GM21786 (cell line): ENCODE measurements around the gene TREX2.

Source experiments
- ATAC-seq: cut with Tn5 transposase; IDR thresholded peaks from one replicate; pipeline ENCODE4 v1.9.1; 2021; ENCODE audit not compliant: unreplicated experiment

TREX2 gene

GRCh38 chrX:153456704-153457103 lies 10.8 kb upstream of the TREX2 start:
- no peak for ATAC-seq

GRCh38 chrX:153456161-153456560 lies 10.3 kb upstream of the TREX2 start:
- ATAC-seq = no peak

GRCh38 chrX:153455571-153455970 lies 9.7 kb upstream of the TREX2 start:
- ATAC-seq = no peak

- ATAC-seq = no peak
Observed at GRCh38 chrX:153454901-153455550, 9.2 kb upstream of the TREX2 start.

DNA sequence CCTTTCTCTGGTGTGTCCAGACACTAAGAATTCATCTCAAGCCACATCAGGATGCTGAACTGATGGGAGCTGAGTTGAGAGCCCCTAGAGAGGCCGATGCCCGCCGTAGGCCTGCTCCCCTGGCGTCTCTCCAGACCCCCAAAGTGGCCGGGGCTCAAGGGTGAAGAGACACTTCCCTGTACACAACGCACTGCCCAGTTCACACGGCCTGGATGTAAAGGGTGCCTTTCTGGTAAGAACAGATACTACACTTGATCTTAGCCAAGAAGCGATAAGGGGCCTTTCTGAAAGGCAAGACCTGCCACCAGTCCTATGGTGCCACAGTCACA lies 5.1 kb upstream of the TREX2 start:
- ATAC-seq = no peak

DNA sequence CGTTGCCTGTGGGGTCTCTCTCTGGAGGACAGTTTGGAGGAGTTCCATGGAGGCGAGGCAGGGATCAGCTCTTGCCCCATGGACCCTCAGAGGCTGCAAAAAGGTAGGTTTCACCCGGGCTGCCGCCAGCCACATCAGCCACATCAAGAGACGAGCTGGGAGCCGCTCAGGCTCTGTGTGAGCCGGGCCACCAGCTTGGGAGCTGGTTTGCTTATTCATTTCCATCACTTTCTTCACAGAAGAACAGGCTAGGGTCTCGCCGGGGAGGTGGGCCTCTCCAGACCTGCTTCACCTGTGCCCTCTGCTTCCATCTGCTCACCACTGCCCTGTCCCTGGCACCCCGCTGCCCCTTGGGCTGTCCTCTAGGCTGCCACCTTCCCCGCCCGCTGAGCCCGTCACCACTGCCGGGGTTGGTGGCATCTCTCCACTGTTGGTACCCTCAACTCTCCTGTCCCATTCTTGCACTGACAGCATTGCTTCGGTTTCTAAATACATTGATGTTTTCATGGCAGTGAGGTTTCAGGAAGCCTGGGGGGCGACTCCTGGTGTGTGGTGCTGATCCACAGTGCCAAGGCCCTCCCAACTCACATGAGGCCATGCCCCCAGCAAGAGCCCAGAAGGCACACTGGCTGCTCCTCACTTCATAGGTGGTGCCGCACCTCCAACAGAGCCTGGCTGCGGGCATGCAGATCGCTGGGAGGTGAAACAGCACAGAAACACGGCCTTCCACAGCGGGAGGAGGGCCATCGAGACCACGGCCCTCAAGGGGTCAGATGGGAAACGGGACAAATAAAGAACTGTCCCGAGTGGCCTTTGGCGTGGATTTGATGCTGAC lies 4.5 kb upstream of the TREX2 start:
- ATAC-seq = no peak

DNA sequence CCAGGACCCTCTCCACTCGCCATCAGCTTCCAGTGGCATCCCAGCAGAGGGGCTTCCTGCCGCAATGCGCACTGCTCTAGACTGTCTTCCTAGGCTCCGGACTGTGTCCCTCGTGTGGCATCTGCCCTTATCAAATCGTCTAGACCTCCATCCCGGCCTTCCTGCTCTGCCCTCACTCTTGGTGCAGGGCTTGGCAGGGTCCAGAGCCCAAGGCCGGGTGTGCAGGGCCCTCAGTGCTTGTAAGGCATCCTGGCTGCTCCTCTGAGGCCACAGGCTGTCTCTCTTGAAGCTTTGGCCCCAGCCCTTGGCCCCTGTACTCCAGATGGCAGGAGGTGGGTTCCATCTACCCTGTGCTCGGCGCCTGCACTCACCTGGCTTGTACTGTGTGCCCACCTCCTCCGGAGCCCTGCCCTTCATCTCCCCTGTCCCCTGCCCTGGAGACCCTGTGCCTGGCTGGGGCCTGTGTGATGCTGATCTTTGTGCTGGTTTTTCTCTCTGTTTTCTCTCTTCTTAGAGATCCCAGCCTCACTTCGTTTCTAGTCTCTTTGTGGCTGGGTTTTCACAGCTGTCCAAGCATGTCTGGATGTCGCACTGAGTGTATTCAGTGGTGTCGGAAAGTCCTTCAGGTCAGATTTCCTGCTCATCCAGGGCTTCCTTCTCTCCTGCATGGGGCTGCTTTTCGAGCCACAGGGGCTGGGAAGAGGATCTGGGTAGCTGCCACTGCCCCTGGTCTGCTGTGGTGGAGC lies 3.7 kb upstream of the TREX2 start:
- no peak for ATAC-seq

- no peak for ATAC-seq
Observed at GRCh38 chrX:153448556-153449367, 2.9 kb upstream of the TREX2 start.

GRCh38 chrX:153447581-153447960 lies 1.7 kb upstream of the TREX2 start:
- ATAC-seq = no peak

DNA sequence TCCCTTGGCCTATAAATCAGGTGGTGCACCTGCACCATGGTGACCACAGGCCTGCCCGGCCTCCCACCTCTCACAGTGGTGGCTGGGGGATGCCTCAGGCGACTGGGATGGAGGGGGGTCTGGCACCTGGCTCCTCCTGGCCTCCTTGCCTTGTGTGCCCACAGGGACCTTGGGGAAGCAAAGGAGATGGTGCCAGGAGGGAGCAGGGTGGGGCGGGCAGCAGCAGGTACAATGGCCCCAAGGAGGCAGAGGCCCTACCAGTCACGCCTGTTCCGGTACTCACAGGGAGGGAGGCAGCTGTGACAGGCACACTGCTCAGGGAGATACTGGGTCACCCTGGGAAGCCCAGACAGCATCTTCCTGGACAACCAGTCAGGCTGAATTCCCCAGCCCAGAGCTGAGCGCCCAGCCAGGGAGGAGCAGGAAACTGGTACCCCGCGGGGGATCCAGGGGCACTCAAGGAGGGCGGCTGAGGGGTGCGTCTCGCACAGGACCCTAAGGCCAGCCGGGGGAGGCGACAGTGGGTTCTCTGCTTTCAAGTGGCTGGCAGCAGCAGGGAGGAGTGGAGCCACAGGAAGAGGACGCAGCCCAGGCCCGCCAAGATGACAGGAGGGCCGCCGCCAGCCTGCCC lies 1.2 kb upstream of the TREX2 start:
- ATAC-seq = no peak

GRCh38 chrX:153446636-153446936 lies 730 bp upstream of the TREX2 start:
- ATAC-seq = no peak

- ATAC-seq = no peak
Observed at GRCh38 chrX:153445106-153445855, 575 bp downstream of the TREX2 start.

- ATAC-seq = no peak
Observed at GRCh38 chrX:153444333-153445011, 1.4 kb downstream of the TREX2 start.

DNA sequence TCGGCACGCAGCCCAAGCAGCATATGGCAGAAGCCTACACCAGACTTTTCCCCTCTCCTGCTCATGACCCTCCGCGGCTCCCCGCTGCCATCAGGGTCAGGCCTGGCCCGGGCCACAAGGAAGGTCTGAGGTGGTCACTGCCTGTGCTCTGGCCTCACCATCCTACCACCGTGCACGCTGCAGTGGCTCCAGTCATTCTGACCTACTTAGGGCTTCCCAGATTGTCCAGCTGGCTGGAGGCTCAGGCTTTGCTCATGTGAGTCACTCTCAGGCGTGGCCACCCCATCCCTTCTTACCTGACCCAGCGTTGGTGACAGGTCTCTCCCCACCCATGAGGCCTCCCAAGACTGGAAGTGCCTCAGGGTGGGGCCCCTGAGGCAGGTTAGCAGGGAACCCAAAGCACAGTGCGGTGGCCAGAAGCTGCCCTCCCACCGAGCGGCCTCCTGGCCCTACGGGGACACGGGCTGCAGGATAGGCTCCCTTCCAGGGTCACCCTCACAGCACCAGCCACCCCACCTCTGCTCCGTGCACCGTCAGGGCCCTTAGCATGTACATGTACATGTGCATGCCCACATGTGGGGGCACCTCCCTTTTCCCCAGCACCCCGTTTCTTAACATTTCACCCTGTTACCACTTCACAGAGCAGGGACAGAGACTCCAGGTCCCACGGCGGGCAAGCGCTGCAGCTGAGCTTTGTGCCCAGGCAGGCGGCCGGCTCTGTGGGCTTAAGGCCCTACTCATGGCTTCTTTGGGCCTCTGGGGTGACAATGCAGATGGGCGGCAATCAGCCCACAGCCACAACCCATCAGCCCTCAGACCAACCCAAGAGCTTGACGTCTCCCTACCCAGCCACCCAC lies 2.2 kb downstream of the TREX2 start:
- no peak for ATAC-seq

DNA sequence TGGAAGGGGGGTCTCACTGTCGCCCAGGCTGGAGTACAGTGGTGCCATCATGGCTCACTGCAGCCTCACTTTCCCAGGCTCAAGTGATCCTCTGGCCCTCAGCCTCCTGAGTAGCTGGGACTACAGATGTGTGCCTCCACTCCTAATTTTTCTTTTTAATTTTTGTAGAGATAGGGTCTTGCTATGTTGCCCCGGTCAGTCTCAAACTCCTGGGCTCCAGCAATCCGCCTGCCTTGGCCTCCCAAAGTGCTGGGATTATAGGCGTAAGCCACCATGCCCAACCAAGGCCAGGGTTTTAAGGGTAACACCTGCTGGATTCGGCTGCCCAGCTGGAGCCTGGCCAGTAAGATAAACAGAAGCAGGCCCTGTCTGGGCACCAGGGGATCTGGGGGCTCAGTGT lies 3.4 kb downstream of the TREX2 start:
- ATAC-seq = no peak

- no peak for ATAC-seq
Observed at GRCh38 chrX:153441981-153442380, 3.9 kb downstream of the TREX2 start.

- ATAC-seq = no peak
Observed at GRCh38 chrX:153441296-153441695, 4.6 kb downstream of the TREX2 start.

DNA sequence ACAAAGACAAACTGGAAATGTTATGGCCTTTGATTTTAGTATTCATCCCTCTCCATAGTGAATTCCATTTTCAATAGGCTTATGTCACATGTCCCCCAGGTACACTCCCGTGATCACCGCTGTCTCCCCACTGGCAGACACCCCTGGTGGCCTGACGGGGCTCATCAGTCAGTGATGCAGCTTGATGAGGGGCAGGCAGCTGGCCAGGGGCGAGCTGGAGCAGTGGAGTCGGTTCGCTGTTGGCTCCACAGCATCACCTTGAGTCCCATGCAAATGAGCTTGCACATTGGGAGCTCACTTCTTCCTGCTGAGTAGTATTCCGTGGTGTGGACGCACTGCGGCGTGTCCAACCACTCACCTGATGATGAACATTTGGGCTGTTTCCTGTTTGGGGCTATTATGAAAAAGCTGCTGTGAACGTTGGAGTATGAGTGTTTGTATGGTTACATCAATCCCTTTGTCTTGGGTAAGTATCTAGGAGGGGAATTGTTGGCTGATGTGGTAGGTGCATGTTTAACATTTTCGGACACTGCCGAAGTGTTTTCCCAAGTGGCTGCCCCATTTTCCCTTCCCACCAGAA lies 5.2 kb downstream of the TREX2 start:
- no peak for ATAC-seq
